Measurements from ENCODE around the gene SSU72.
"Not testable (repeated sequence)": the region's sequence is repeated elsewhere in the genome, so short reads cannot be mapped to it uniquely, and the experiment has no call there.

SSU72 gene

GRCh38 chr1:1567152-1567875 is 7.3 kb downstream of the SSU72 start:
- no peaks in the 10 kb centered on the region for H3K27me3 ChIP-seq (ENCODE audit: control insufficient read depth, insufficient read depth, low read length)
- H3K36me3 ChIP-seq (ENCODE audit: control insufficient read depth, insufficient read depth, low read length), result peaks cover 51% of the 10 kb centered on the region
- peaks cover 11% of the 10 kb centered on the region; the same call in 1 of the 2 replicates for H3K4me1 ChIP-seq (ENCODE audit: control insufficient read depth, insufficient read depth, low read length)
- no peak overlapping the region for H3K9ac ChIP-seq (ENCODE audit: low read depth, low read length)
- H3K27ac ChIP-seq (ENCODE audit: low read depth, low read length), result peak overlapping the region; percentile 31
- no peak overlapping the region; the same call in 1 of the 2 replicates for H3K4me3 ChIP-seq (ENCODE audit: low read depth, low read length)
- H3K9me3 ChIP-seq (ENCODE audit: control insufficient read depth, insufficient read depth, low read length), result no peaks in the 10 kb centered on the region

GRCh38 chr1:1565340-1565739 is 9.3 kb downstream of the SSU72 start:
- H3K9ac ChIP-seq (ENCODE audit: low read depth, low read length), result no peak overlapping the region
- peaks cover 58% of the 10 kb centered on the region for H3K36me3 ChIP-seq (ENCODE audit: control insufficient read depth, insufficient read depth, low read length)
- no peak overlapping the region for H3K27ac ChIP-seq (ENCODE audit: low read depth, low read length)

GRCh38 chr1:1564268-1564667 is 10.4 kb downstream of the SSU72 start:
- no peaks in the 10 kb centered on the region for H3K27me3 ChIP-seq (ENCODE audit: control insufficient read depth, insufficient read depth, low read length)
- H3K4me3 ChIP-seq (ENCODE audit: low read depth, low read length), result no peak overlapping the region
- peaks cover 11% of the 10 kb centered on the region; the same call in 1 of the 2 replicates for H3K4me1 ChIP-seq (ENCODE audit: control insufficient read depth, insufficient read depth, low read length)
- no peak overlapping the region for H3K27ac ChIP-seq (ENCODE audit: low read depth, low read length)
- no peaks in the 10 kb centered on the region for H3K9me3 ChIP-seq (ENCODE audit: control insufficient read depth, insufficient read depth, low read length)
- no peak overlapping the region for H3K9ac ChIP-seq (ENCODE audit: low read depth, low read length)
- peaks cover 50% of the 10 kb centered on the region for H3K36me3 ChIP-seq (ENCODE audit: control insufficient read depth, insufficient read depth, low read length)

More at GRCh38 chr1:1565340-1565739, 9.3 kb downstream of the SSU72 start:
- H3K9me3 ChIP-seq (ENCODE audit: control insufficient read depth, insufficient read depth, low read length), result no peaks in the 10 kb centered on the region
- H3K4me1 ChIP-seq (ENCODE audit: control insufficient read depth, insufficient read depth, low read length), result peaks cover 11% of the 10 kb centered on the region; the same call in 1 of the 2 replicates
- H3K27me3 ChIP-seq (ENCODE audit: control insufficient read depth, insufficient read depth, low read length), result no peaks in the 10 kb centered on the region
- H3K4me3 ChIP-seq (ENCODE audit: low read depth, low read length), result no peak overlapping the region

GRCh38 chr1:1563688-1564087 is 11.0 kb downstream of the SSU72 start:
- H3K9ac ChIP-seq (ENCODE audit: low read depth, low read length), result no peak overlapping the region
- peaks cover 11% of the 10 kb centered on the region; the same call in 1 of the 2 replicates for H3K4me1 ChIP-seq (ENCODE audit: control insufficient read depth, insufficient read depth, low read length)
- H3K27me3 ChIP-seq (ENCODE audit: control insufficient read depth, insufficient read depth, low read length), result no peaks in the 10 kb centered on the region
- no peak overlapping the region for H3K27ac ChIP-seq (ENCODE audit: low read depth, low read length)
- H3K4me3 ChIP-seq (ENCODE audit: low read depth, low read length), result no peak overlapping the region
- H3K36me3 ChIP-seq (ENCODE audit: control insufficient read depth, insufficient read depth, low read length), result peaks cover 50% of the 10 kb centered on the region
- no peaks in the 10 kb centered on the region for H3K9me3 ChIP-seq (ENCODE audit: control insufficient read depth, insufficient read depth, low read length)

- H3K9ac ChIP-seq (ENCODE audit: low read depth, low read length), result no peak overlapping the region
- H3K9me3 ChIP-seq (ENCODE audit: control insufficient read depth, insufficient read depth, low read length), result no peaks in the 10 kb centered on the region
- H3K36me3 ChIP-seq (ENCODE audit: control insufficient read depth, insufficient read depth, low read length), result peaks cover 50% of the 10 kb centered on the region
- peaks cover 6% of the 10 kb centered on the region; the same call in 1 of the 2 replicates for H3K4me1 ChIP-seq (ENCODE audit: control insufficient read depth, insufficient read depth, low read length)
- H3K27me3 ChIP-seq (ENCODE audit: control insufficient read depth, insufficient read depth, low read length), result no peaks in the 10 kb centered on the region
- no peak overlapping the region for H3K4me3 ChIP-seq (ENCODE audit: low read depth, low read length)
- H3K27ac ChIP-seq (ENCODE audit: low read depth, low read length), result no peak overlapping the region
Measured at GRCh38 chr1:1562556-1563195, 12.0 kb downstream of the SSU72 start.

- H3K36me3 ChIP-seq (ENCODE audit: control insufficient read depth, insufficient read depth, low read length), result peaks cover 51% of the 10 kb centered on the region
- H3K27ac ChIP-seq (ENCODE audit: low read depth, low read length), result no peak overlapping the region
- H3K4me1 ChIP-seq (ENCODE audit: control insufficient read depth, insufficient read depth, low read length), result no peaks in the 10 kb centered on the region
- no peak overlapping the region for H3K9ac ChIP-seq (ENCODE audit: low read depth, low read length)
- no peaks in the 10 kb centered on the region for H3K9me3 ChIP-seq (ENCODE audit: control insufficient read depth, insufficient read depth, low read length)
- no peaks in the 10 kb centered on the region for H3K27me3 ChIP-seq (ENCODE audit: control insufficient read depth, insufficient read depth, low read length)
- no peak overlapping the region for H3K4me3 ChIP-seq (ENCODE audit: low read depth, low read length)
Measured at GRCh38 chr1:1561801-1562470, 12.7 kb downstream of the SSU72 start.

GRCh38 chr1:1560178-1560577 is 14.5 kb downstream of the SSU72 start:
- H3K9me3 ChIP-seq (ENCODE audit: control insufficient read depth, insufficient read depth, low read length), result no peaks in the 10 kb centered on the region
- H3K4me3 ChIP-seq (ENCODE audit: low read depth, low read length), result no peak overlapping the region
- no peak overlapping the region for H3K9ac ChIP-seq (ENCODE audit: low read depth, low read length)
- H3K36me3 ChIP-seq (ENCODE audit: control insufficient read depth, insufficient read depth, low read length), result peaks cover 47% of the 10 kb centered on the region
- no peaks in the 10 kb centered on the region for H3K27me3 ChIP-seq (ENCODE audit: control insufficient read depth, insufficient read depth, low read length)
- H3K27ac ChIP-seq (ENCODE audit: low read depth, low read length), result no peak overlapping the region
- H3K4me1 ChIP-seq (ENCODE audit: control insufficient read depth, insufficient read depth, low read length), result no peaks in the 10 kb centered on the region

- no peak overlapping the region for H3K4me3 ChIP-seq (ENCODE audit: low read depth, low read length)
- H3K9me3 ChIP-seq (ENCODE audit: control insufficient read depth, insufficient read depth, low read length), result no peaks in the 10 kb centered on the region
- H3K27me3 ChIP-seq (ENCODE audit: control insufficient read depth, insufficient read depth, low read length), result no peaks in the 10 kb centered on the region
- H3K4me1 ChIP-seq (ENCODE audit: control insufficient read depth, insufficient read depth, low read length), result no peaks in the 10 kb centered on the region
- no peak overlapping the region for H3K27ac ChIP-seq (ENCODE audit: low read depth, low read length)
- H3K9ac ChIP-seq (ENCODE audit: low read depth, low read length), result no peak overlapping the region
- H3K36me3 ChIP-seq (ENCODE audit: control insufficient read depth, insufficient read depth, low read length), result peaks cover 38% of the 10 kb centered on the region
Measured at GRCh38 chr1:1559066-1559465, 15.6 kb downstream of the SSU72 start.

GRCh38 chr1:1558591-1558990 is 16.1 kb downstream of the SSU72 start:
- Histone ChIP-seq H3K4me3 (ENCODE audit: low read depth, low read length) (no peak overlapping the region), H3K27me3 (ENCODE audit: control insufficient read depth, insufficient read depth, low read length) (no peaks in the 10 kb centered on the region), H3K9ac (ENCODE audit: low read depth, low read length) (no peak overlapping the region), H3K36me3 (ENCODE audit: control insufficient read depth, insufficient read depth, low read length) (peaks cover 33% of the 10 kb centered on the region), H3K27ac (ENCODE audit: low read depth, low read length) (no peak overlapping the region), H3K9me3 (ENCODE audit: control insufficient read depth, insufficient read depth, low read length) (no peaks in the 10 kb centered on the region), H3K4me1 (ENCODE audit: control insufficient read depth, insufficient read depth, low read length) (no peaks in the 10 kb centered on the region)

GRCh38 chr1:1557688-1558087 is 17.0 kb downstream of the SSU72 start:
- not testable (repeated sequence) for H3K27ac ChIP-seq (ENCODE audit: low read depth, low read length); H3K27me3 ChIP-seq (ENCODE audit: control insufficient read depth, insufficient read depth, low read length); H3K9ac ChIP-seq (ENCODE audit: low read depth, low read length); H3K4me1 ChIP-seq (ENCODE audit: control insufficient read depth, insufficient read depth, low read length); H3K9me3 ChIP-seq (ENCODE audit: control insufficient read depth, insufficient read depth, low read length); H3K4me3 ChIP-seq (ENCODE audit: low read depth, low read length)
- peaks cover 25% of the 10 kb centered on the region for H3K36me3 ChIP-seq (ENCODE audit: control insufficient read depth, insufficient read depth, low read length)

GRCh38 chr1:1556961-1557360 is 17.7 kb downstream of the SSU72 start:
- not testable (repeated sequence) for H3K9me3 ChIP-seq (ENCODE audit: control insufficient read depth, insufficient read depth, low read length); H3K9ac ChIP-seq (ENCODE audit: low read depth, low read length); H3K4me3 ChIP-seq (ENCODE audit: low read depth, low read length); H3K4me1 ChIP-seq (ENCODE audit: control insufficient read depth, insufficient read depth, low read length); H3K27ac ChIP-seq (ENCODE audit: low read depth, low read length); H3K27me3 ChIP-seq (ENCODE audit: control insufficient read depth, insufficient read depth, low read length)
- H3K36me3 ChIP-seq (ENCODE audit: control insufficient read depth, insufficient read depth, low read length), result peaks cover 18% of the 10 kb centered on the region
